ENCODE measurements around the gene GCC2. TPM values are rescaled to one million over a fixed set of nuclear protein-coding genes. Genes with fewer than 3 reads are reported as not detected.

GCC2 gene
- polyA plus RNA-seq, 12 donors = 19.8 to 38.8 (median 25.1) TPM; not detected in 1

Other genes with a start within 250 kb of the GCC2 start
- gene SULT1C3, start 209.2 kb upstream of the GCC2 start, polyA plus RNA-seq (ENCODE audit: insufficient read length in 12 of 12) = not detected
- gene SULT1C2, start 160.3 kb upstream of the GCC2 start, polyA plus RNA-seq (ENCODE audit: insufficient read length in 12 of 12) = 10 to 100 TPM in 1 of 12 donors, 1 to 10 TPM in 4, under 1 TPM in 5, not detected in 2; 0.07 to 14.5 (median 0.80) TPM
- gene SULT1C4, start 71.3 kb upstream of the GCC2 start, polyA plus RNA-seq (ENCODE audit: insufficient read length in 12 of 12) = 10 to 100 TPM in 11 of 12 donors, not detected in 1; 15.8 to 27.9 (median 20.1) TPM
- 10 to 100 TPM in 11 of 12 donors, not detected in 1; 42.9 to 63.8 (median 50.8) TPM for gene LIMS1, start 85.3 kb downstream of the GCC2 start, polyA plus RNA-seq (ENCODE audit: insufficient read length in 12 of 12)

Data from muscle of arm (tissue), 12 donors.